Heart right ventricle (tissue), 16 donors: ENCODE measurements around the gene HESX1. TPM values are rescaled to one million over a fixed set of nuclear protein-coding genes. Genes with fewer than 3 reads are reported as not detected.
A peak's percentile ranks its signal among the peaks of the same experiment; 100 is the strongest.

Experiments
- ATAC-seq, 8 donors: fragments of 200-7000 bp; cut with Tn5 transposase; one replicate each; pipeline ENCODE4 v1.9.1; 2020; ENCODE audit warnings: mild to moderate bottlenecking in 8 of 8, moderate library complexity in 8 of 8, moderate number of reproducible peaks in 1 of 8
- DNase-seq, 2 donors: peaks; one replicate each; pipeline ENCODE4 v3.0.0-alpha.2; 2020
- H3K27ac ChIP-seq, 10 donors: fragments of 200-600 bp; sonication (generic) in 2 of 10; one replicate each; pipeline versions ENCODE4 v1.5.0 to v1.8.0; 2020 to 2022; ENCODE audit warnings: mild to moderate bottlenecking in 3 of 10
- H3K27me3 ChIP-seq, 7 donors: fragments of 200-600 bp; one replicate each; pipeline ENCODE4 v1.8.0; 2021 to 2022; ENCODE audit warnings: mild to moderate bottlenecking in 2 of 7
- H3K36me3 ChIP-seq, 9 donors: fragments of 200-600 bp; sonication (generic) in 1 of 9; one replicate each; pipeline versions ENCODE4 v1.5.0 to v1.8.0; 2020 to 2022; ENCODE audit warnings: mild to moderate bottlenecking in 2 of 9
- H3K4me1 ChIP-seq, 9 donors: fragments of 200-600 bp; sonication (generic) in 1 of 9; one replicate each; pipeline versions ENCODE4 v1.5.0 to v1.8.0; 2020 to 2022; ENCODE audit warnings: mild to moderate bottlenecking in 4 of 9
- H3K4me3 ChIP-seq, 10 donors: fragments of 200-600 bp; sonication (generic) in 2 of 10; one replicate each; pipeline versions ENCODE4 v1.5.0 to v1.8.0; 2020 to 2022; ENCODE audit warnings: mild to moderate bottlenecking in 7 of 10, moderate library complexity in 2 of 10
- H3K9me3 ChIP-seq, 11 donors: fragments of 200-600 bp in 10 of 11; sonication (generic) in 2 of 11; one replicate each; pipeline versions ENCODE4 v1.5.0 to v1.8.0; 2013 to 2022; ENCODE audit warnings: mild to moderate bottlenecking in 2 of 11, control low read depth in 1 of 11, moderate library complexity in 1 of 11
- WGBS, 2 donors: extraction: QIAGEN DNeasy Blood & Tissue Kit; methylation state at CpG; one replicate each; pipeline ENCODE4 v1.1.7; 2013; ENCODE audit warnings: inconsistent platforms in 1 of 2; 5-methylcytosine and 5-hydroxymethylcytosine counted together
- intact Hi-C, 10 donors: fragments of 100-400 bp; cut with DNase I; formaldehyde crosslinking; loops; one replicate each; pipeline versions ENCODE4 v1.11.1 to v1.14.2; 2022
- polyA plus RNA-seq, 2 donors: library from polyadenylated mRNA; stranded (reverse); fragments of 200-250 nt; gene quantifications; one replicate each; pipeline ENCODE4 v1.2.3, GENCODE V29; 2013
- total RNA-seq, 10 donors: library from RNA; stranded (reverse); fragmentation: NEBNext Ultra II Directional in 3 of 10; extraction: Animal tissue kit (Norgen Biotek cat#: 25700) in 3 of 10; gene quantifications; one replicate each; pipeline versions ENCODE4 v1.2.1 to v1.2.4, GENCODE V29; 2021 to 2023
- TF ChIP-seq, protein P1 (sequence below), 9 donors: fragments of 200-600 bp; sonication (generic) in 2 of 9; IDR thresholded peaks; one replicate each; pipeline versions ENCODE4 v1.5.0 to v1.8.0; 2021 to 2022; ENCODE audit warnings: antibody characterized with exemption in 9 of 9, mild to moderate bottlenecking in 5 of 9, moderate library complexity in 1 of 9
- donor health status: Arrhythmogenic right ventricular cardiomyopathy.
- donor health status: ischemic (EF 13 %, LVEDD 7.1; RV severe dilation, severe dysfunction).
- donor health status: healthy with polysubstance abuse.
- donor health status: DM: no; HTN: yes; CAD: no.
- donor health status: DM: no; HTN: no; CAD: no.
- donor health status: ischemic (EF 25% LVEDD 6.9; RV normal size, moderate dysfunction).
- donor health status: ischemic (EF 25% LVEDD 5.7; RV mildly dilated, moderate dysfunction).
- donor health status: healthy.
- donor health status: DM: yes; HTN: yes; CAD: no.
- donor health status: Ischemic cardiomyopathy.
- donor health status: ischemic (EF 35%, LVEDD 5.7; RV mildly dilated, moderate dysfunction).
- donor health status: nonischemic (EF 11% LVEDD 7.7; RV severe dilation, severe dysfunction).
- donor health status: DM: yes; HTN: yes; CAD: no.
- donor health status: PGD.
- donor health status: ischemic (EF 29% LVEDD 5.4; RV normal size, mild dysfunction).
- donor health status: nonischemic (EF 23%, LVEDD 6.1; RV moderate dilation, normal function).

Gene HESX1
- total and polyA plus RNA-seq, 12 donors = 0.22 to 1.5 (median 0.54) TPM; not detected in 4

DNA sequence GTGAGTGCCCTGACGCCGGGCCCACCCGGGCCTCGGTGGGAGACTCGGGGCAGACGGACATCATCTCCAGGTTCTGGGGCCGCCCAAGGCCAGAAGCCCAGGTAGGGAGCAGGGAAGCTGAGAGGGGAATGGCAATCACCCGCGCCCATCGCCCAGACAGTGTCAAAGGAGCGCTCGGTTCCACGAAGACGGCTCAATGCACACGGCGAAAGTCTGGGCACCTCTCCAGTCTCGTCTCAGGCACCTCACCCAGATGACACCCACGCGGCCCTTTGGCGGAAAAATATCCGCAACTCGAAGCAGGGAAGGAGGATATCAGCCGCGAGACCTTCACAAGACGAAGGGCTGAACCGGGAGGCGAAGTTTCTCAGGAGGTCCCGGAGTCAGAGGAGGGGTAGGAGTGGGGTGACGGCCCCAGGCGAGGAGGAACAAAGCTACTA lies 35.5 kb downstream of the HESX1 start:
- peak; percentile 62 to 70 for DNase-seq
- Histone ChIP-seq H3K36me3 (no peaks in the 10 kb centered on the region), H3K27me3 (peaks cover 0 to 75% (median 0%) of the 10 kb centered on the region in 7 donors), H3K4me1 (peaks cover 4 to 60% (median 39%) of the 10 kb centered on the region in 9 donors), H3K27ac (peak overlapping the region in 9 of 10 donors; percentile 14 to 80 (median 63)), H3K9me3 (no peaks in the 10 kb centered on the region), H3K4me3 (peak overlapping the region; percentile 64 to 95 (median 90))
- peak; percentile 35 to 78 (median 52) for ATAC-seq
- intact Hi-C loops = loop anchor here in 3 of 10 donors (5.0 to 10.0 kb wide), 2 partner anchors 61 to 62 kb away; partner anchors contain the start of gene APPL1 (in 1 of the 3)
- 0 to 8% methylated on average over 30 of the region's 30 CpGs for WGBS, 2 donors
- TF ChIP-seq, protein P1, sequence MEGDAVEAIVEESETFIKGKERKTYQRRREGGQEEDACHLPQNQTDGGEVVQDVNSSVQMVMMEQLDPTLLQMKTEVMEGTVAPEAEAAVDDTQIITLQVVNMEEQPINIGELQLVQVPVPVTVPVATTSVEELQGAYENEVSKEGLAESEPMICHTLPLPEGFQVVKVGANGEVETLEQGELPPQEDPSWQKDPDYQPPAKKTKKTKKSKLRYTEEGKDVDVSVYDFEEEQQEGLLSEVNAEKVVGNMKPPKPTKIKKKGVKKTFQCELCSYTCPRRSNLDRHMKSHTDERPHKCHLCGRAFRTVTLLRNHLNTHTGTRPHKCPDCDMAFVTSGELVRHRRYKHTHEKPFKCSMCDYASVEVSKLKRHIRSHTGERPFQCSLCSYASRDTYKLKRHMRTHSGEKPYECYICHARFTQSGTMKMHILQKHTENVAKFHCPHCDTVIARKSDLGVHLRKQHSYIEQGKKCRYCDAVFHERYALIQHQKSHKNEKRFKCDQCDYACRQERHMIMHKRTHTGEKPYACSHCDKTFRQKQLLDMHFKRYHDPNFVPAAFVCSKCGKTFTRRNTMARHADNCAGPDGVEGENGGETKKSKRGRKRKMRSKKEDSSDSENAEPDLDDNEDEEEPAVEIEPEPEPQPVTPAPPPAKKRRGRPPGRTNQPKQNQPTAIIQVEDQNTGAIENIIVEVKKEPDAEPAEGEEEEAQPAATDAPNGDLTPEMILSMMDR (IDR thresholded peaks at IDR 0.05) = no peak

DNA sequence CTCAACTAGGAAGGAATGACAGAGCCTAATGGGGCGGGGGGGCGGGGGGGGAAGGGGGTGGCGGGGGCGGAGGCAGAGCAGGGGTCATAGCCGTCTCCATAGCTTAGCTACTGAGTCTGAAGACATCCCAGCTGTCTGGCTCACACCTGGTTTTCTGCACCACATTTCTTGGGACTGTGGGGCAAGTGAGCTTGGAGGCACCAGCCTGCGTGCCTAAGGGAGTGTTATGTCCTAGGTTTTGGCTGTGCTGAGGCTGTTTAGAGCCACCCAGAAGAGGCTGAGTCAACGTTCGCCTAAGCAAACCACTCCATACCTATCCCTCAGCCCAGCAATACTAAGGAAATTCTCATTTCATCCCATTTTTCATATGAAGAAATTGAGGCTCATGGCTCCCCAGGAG lies 36.0 kb downstream of the HESX1 start:
- Histone ChIP-seq H3K9me3 (no peaks in the 10 kb centered on the region), H3K27ac (peak overlapping the region in 6 of 10 donors; percentile 14 to 80 (median 76)), H3K27me3 (peaks cover 0 to 75% (median 0%) of the 10 kb centered on the region in 7 donors), H3K4me1 (peaks cover 4 to 65% (median 44%) of the 10 kb centered on the region in 9 donors), H3K4me3 (peak overlapping the region in 9 of 10 donors; percentile 64 to 95 (median 88)), H3K36me3 (no peaks in the 10 kb centered on the region)
- TF ChIP-seq, protein P1 (IDR thresholded peaks at IDR 0.05) = no peak
- WGBS, 2 donors = 44 to 59% methylated on average over 5 to 7 of the region's 8 CpGs
- peak in 2 of 8 donors; percentile 5 to 8 for ATAC-seq
- DNase-seq = no peak
- intact Hi-C loops = loop anchor here in 3 of 10 donors (5.0 to 10.0 kb wide), 2 partner anchors 61 kb away; partner anchors contain the start of gene APPL1 (in 1 of the 3)

DNA sequence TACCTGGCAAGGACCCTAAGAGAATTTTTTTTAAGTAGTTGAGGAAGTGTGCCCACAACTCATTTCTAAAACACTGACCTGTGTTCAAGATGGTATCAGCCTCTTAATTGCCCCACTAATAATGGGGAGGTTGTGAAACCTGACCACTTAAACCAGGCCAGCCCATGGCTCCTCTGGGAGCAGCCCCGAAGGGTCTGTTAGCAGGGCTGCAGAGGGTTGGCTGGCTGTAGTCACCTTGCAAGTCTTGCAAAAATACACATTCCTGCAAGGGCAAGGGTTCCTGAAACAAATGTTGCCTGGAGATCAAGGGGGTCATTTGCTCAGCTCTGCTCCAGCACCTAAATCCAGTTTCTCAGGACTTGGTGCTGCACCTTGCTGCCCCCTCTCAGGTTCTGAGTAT lies 37.9 kb downstream of the HESX1 start:
- H3K27ac ChIP-seq = peak overlapping the region in 2 of 10 donors; percentile 21 to 83

DNA sequence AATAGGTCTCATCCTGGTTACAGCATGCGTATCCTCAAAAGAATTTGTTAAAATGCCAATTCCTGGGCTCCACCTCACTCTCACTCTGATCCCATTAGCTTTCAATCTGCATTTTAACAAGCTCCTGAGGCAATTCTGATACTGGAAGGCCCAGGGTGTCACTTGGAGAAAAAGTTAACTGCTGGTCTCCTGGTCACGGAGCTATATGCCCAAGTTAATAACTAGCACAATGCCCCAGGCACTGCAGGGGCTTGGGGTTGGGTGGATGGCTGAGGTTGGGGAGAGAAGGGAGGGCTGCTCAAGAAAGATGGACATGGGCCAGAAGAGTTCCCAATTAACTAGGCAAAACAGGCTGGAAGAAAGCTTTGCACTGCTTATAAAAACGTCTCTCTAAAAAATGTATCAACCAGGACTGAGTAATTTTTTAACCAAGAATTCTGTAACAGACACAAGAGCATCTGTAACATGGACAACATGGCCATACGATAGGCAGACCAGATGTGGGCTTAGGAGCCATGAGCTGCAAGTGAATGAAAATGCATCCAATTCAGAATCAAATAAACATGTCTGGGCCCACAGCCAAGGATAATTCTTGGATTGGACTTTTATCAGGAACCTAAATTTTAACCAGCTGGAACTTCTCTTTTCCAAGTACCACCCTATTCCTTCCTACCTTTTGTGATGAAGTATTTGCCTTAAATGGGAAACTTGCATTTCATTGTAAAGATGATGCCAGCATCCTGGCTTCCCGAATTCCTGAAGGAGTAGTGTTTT lies 38.8 kb downstream of the HESX1 start:
- DNase-seq = peak in 1 of 2 donors; percentile 34
- peaks cover 4 to 83% (median 46%) of the 10 kb centered on the region in 9 donors for H3K4me1 ChIP-seq
- H3K4me3 ChIP-seq = no peak overlapping the region
- no peaks in the 10 kb centered on the region for H3K9me3 ChIP-seq
- WGBS, 2 donors = 28 to 37% methylated on average over 5 of the region's 5 CpGs
- peak overlapping the region in 9 of 10 donors; percentile 21 to 83 (median 58) for H3K27ac ChIP-seq
- H3K36me3 ChIP-seq = no peaks in the 10 kb centered on the region
- peaks cover 0 to 67% (median 0%) of the 10 kb centered on the region in 7 donors for H3K27me3 ChIP-seq
- TF ChIP-seq, protein P1 (IDR thresholded peaks at IDR 0.05) = no peak
- ATAC-seq = peak in 2 of 8 donors; percentile 4 to 22
- intact Hi-C loops = loop anchor here in 3 of 10 donors (5.0 to 10.0 kb wide), 2 partner anchors 59 to 64 kb away; partner anchors contain the start of gene APPL1 (in 1 of the 3)

More for the DNA sequence above, 37.9 kb downstream of the HESX1 start:
- no peak for ATAC-seq
- DNase-seq = no peak
- Histone ChIP-seq H3K27me3 (peaks cover 0 to 66% (median 0%) of the 10 kb centered on the region in 7 donors), H3K4me1 (peaks cover 4 to 82% (median 46%) of the 10 kb centered on the region in 9 donors), H3K4me3 (no peak overlapping the region), H3K9me3 (no peaks in the 10 kb centered on the region), H3K36me3 (no peaks in the 10 kb centered on the region)
- TF ChIP-seq, protein P1 (IDR thresholded peaks at IDR 0.05) = no peak
- intact Hi-C loops = loop anchor here in 3 of 10 donors (5.0 to 10.0 kb wide), 2 partner anchors 60 to 63 kb away; partner anchors contain the start of gene APPL1 (in 1 of the 3)
- WGBS, 2 donors = 75 to 86% methylated on average over 1 of the region's 1 CpG
